Measurements from ENCODE around the gene EXOSC6.
"Not testable (repeated sequence)": the region's sequence is repeated elsewhere in the genome, so short reads cannot be mapped to it uniquely, and the experiment has no call there.

DNA sequence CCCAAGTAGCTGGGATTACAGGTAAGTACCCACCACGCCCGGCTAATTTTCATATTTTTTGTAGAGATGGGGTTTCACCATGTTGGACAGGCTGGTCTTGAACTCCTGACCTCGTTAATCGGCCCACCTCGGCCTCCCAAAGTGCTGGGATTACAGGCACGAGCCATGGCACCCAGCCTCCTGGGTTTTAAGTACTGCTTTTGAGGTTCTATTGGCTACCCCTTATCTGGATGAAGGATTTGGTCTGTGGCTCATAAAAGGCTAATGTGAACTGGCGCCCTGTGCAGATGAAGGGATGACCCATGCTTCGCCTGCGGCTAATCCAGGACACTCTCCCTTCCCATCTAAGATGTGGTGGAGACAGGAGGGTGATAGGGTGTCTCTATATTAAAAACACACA, 52.6 kb downstream of the EXOSC6 start:
- not testable (repeated sequence) for TF ChIP-seq POLR2A (IDR thresholded peaks at IDR 0.05; ENCODE audit: low read depth, low read length); SMC3 (IDR thresholded peaks at IDR 0.05; ENCODE audit: low read depth, low read length); RFX5 (IDR thresholded peaks at IDR 0.05; ENCODE audit: low read depth, low read length); BHLHE40 (IDR thresholded peaks at IDR 0.05; ENCODE audit: low read depth, low read length); MAZ (IDR thresholded peaks at IDR 0.05; ENCODE audit: borderline replicate concordance, low read depth, low read length); FOS (IDR thresholded peaks at IDR 0.05; ENCODE audit: low read depth, low read length); ELK1 (IDR thresholded peaks at IDR 0.05; ENCODE audit: borderline replicate concordance, low read depth, low read length); CEBPB (IDR thresholded peaks at IDR 0.05; ENCODE audit: low read depth, low read length); RCOR1 (IDR thresholded peaks at IDR 0.05; ENCODE audit: insufficient replicate concordance, low read length); CHD1 (IDR thresholded peaks at IDR 0.05; ENCODE audit: low read depth, low read length)
- TF ChIP-seq, protein P1, sequence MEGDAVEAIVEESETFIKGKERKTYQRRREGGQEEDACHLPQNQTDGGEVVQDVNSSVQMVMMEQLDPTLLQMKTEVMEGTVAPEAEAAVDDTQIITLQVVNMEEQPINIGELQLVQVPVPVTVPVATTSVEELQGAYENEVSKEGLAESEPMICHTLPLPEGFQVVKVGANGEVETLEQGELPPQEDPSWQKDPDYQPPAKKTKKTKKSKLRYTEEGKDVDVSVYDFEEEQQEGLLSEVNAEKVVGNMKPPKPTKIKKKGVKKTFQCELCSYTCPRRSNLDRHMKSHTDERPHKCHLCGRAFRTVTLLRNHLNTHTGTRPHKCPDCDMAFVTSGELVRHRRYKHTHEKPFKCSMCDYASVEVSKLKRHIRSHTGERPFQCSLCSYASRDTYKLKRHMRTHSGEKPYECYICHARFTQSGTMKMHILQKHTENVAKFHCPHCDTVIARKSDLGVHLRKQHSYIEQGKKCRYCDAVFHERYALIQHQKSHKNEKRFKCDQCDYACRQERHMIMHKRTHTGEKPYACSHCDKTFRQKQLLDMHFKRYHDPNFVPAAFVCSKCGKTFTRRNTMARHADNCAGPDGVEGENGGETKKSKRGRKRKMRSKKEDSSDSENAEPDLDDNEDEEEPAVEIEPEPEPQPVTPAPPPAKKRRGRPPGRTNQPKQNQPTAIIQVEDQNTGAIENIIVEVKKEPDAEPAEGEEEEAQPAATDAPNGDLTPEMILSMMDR (conservative IDR thresholded peaks at IDR 0.05; ENCODE audit: low read depth, low read length) = not testable (repeated sequence)
- TF ChIP-seq, protein P2, sequence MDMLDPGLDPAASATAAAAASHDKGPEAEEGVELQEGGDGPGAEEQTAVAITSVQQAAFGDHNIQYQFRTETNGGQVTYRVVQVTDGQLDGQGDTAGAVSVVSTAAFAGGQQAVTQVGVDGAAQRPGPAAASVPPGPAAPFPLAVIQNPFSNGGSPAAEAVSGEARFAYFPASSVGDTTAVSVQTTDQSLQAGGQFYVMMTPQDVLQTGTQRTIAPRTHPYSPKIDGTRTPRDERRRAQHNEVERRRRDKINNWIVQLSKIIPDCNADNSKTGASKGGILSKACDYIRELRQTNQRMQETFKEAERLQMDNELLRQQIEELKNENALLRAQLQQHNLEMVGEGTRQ (IDR thresholded peaks at IDR 0.05; ENCODE audit: low read depth, low read length) = not testable (repeated sequence)

Data from IMR-90 (cell line).